SU-DHL-6 (cell line): ENCODE results near the gene ABCA5.

Experiments
- H2AFZ ChIP-seq: fragments of 200-600 bp; sonication (generic); 2 replicates; pipeline ENCODE4 v1.6.1; 2014; ENCODE audit warnings: low read depth, mild to moderate bottlenecking, moderate library complexity, mixed read lengths, antibody characterized with exemption, low read length; ENCODE audit not compliant: severe bottlenecking
- H3F3A ChIP-seq: fragments of 200-600 bp; shearing (Covaris generic); 2 replicates; pipeline ENCODE4 v1.6.0; 2016; ENCODE audit warnings: antibody characterized with exemption, mild to moderate bottlenecking; ENCODE audit not compliant: insufficient read depth
- H3K27ac ChIP-seq: fragments of 200-600 bp; sonication (generic); 2 replicates; pipeline ENCODE4 v1.5.1; 2016; ENCODE audit warnings: low read depth, mild to moderate bottlenecking, low read length, moderate library complexity, mixed read lengths
- H3K27me3 ChIP-seq: fragments of 200-600 bp; sonication (generic), shearing (Covaris generic); 2 replicates; pipeline ENCODE4 v1.6.0; 2014; ENCODE audit warnings: mild to moderate bottlenecking, low read length
- H3K36me3 ChIP-seq: fragments of 200-600 bp; sonication (generic); 2 replicates; pipeline ENCODE4 v1.6.1; 2014; ENCODE audit warnings: mild to moderate bottlenecking, low read length, mixed read lengths
- H3K4me2 ChIP-seq: fragments of 300-600, 200-600 bp; shearing (Covaris generic), sonication (generic); 2 replicates; pipeline ENCODE4 v1.6.0; 2014; ENCODE audit warnings: low read length, low read depth, mild to moderate bottlenecking; ENCODE audit not compliant: poor library complexity, severe bottlenecking
- H3K4me3 ChIP-seq: fragments of 200-600 bp; sonication (generic); 2 replicates; pipeline ENCODE4 v1.5.1; 2014; ENCODE audit warnings: antibody characterized with exemption, low read length, mild to moderate bottlenecking, mixed read lengths; ENCODE audit not compliant: insufficient read depth, poor library complexity, severe bottlenecking
- H3K79me2 ChIP-seq: fragments of 200-600 bp; sonication (generic); 2 replicates; pipeline ENCODE4 v1.6.1; 2014; ENCODE audit warnings: mild to moderate bottlenecking, low read length, moderate library complexity; ENCODE audit not compliant: insufficient read depth
- H3K9ac ChIP-seq: fragments of 200-600 bp; sonication (generic); 2 replicates; pipeline ENCODE4 v1.7.0; 2014; ENCODE audit warnings: mild to moderate bottlenecking, low read length
- H3K9me2 ChIP-seq: fragments of 200-600 bp; sonication (generic); replicated peaks from 2 replicates; pipeline ENCODE4 v1.6.1; 2014; ENCODE audit warnings: low read length; ENCODE audit not compliant: insufficient read depth
- H3K9me3 ChIP-seq: fragments of 200-600 bp; sonication (generic); 2 replicates; pipeline ENCODE4 v1.6.1; 2014; ENCODE audit warnings: low read length, mixed read lengths; ENCODE audit not compliant: insufficient read depth
- H4K20me1 ChIP-seq: fragments of 200-600 bp; sonication (generic); 2 replicates; pipeline ENCODE4 v1.6.1; 2014; ENCODE audit warnings: low read depth, mild to moderate bottlenecking, antibody characterized with exemption, low read length, moderate library complexity, mixed read lengths
- EZH2phosphoT487 ChIP-seq: fragments of 200-600 bp; sonication (generic), shearing (Covaris generic); conservative IDR thresholded peaks from 2 replicates; pipeline ENCODE4 v1.6.1; 2018; ENCODE audit warnings: mild to moderate bottlenecking, antibody characterized with exemption, low read length, moderate library complexity, mixed read lengths
- TF ChIP-seq, protein P1 (sequence below): fragments of 200-600 bp; sonication (generic); IDR thresholded peaks from one replicate; pipeline ENCODE4 v1.5.1; 2017; ENCODE audit warnings: antibody characterized with exemption, mild to moderate bottlenecking, low read length, moderate library complexity; ENCODE audit not compliant: insufficient read depth, poor library complexity, severe bottlenecking

Gene ABCA5

DNA sequence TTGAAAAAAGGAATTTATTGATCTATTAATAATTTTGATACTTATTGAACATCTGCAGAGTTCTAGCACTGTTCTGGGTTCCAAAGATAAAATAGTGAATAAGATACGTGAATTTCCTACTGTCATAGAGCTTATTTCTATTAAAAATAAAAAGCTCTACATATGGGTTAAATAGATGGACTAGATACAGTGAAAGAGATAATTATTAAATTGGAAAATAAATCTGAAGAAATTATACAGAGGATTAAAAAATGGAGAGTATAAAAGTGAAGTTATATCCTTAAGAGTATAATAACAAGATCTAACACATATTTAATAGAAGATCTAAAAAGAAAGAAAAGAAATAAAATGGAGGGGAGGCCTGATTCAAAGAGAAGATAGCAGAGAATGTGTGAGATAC is 10.1 kb upstream of the ABCA5 start:
- H3K27me3 ChIP-seq = no peaks in the 10 kb centered on the region; the same call in 1 of the 2 replicates
- no peaks in the 10 kb centered on the region for H3K36me3 ChIP-seq
- no peaks in the 10 kb centered on the region for H3K79me2 ChIP-seq
- no peak overlapping the region for H3K27ac ChIP-seq
- no peaks in the 10 kb centered on the region for H4K20me1 ChIP-seq
- no peak overlapping the region for H2AFZ ChIP-seq
- H3K9me3 ChIP-seq = no peaks in the 10 kb centered on the region
- H3K9me2 ChIP-seq = no peaks in the 10 kb centered on the region
- no peak overlapping the region for H3K4me3 ChIP-seq
- H3K4me2 ChIP-seq = no peak overlapping the region
- TF ChIP-seq, protein P1, sequence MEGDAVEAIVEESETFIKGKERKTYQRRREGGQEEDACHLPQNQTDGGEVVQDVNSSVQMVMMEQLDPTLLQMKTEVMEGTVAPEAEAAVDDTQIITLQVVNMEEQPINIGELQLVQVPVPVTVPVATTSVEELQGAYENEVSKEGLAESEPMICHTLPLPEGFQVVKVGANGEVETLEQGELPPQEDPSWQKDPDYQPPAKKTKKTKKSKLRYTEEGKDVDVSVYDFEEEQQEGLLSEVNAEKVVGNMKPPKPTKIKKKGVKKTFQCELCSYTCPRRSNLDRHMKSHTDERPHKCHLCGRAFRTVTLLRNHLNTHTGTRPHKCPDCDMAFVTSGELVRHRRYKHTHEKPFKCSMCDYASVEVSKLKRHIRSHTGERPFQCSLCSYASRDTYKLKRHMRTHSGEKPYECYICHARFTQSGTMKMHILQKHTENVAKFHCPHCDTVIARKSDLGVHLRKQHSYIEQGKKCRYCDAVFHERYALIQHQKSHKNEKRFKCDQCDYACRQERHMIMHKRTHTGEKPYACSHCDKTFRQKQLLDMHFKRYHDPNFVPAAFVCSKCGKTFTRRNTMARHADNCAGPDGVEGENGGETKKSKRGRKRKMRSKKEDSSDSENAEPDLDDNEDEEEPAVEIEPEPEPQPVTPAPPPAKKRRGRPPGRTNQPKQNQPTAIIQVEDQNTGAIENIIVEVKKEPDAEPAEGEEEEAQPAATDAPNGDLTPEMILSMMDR = no peak
- no peak for TF ChIP-seq EZH2phosphoT487
- no peak overlapping the region for H3K9ac ChIP-seq
- no peaks in the 10 kb centered on the region for H3F3A ChIP-seq

DNA sequence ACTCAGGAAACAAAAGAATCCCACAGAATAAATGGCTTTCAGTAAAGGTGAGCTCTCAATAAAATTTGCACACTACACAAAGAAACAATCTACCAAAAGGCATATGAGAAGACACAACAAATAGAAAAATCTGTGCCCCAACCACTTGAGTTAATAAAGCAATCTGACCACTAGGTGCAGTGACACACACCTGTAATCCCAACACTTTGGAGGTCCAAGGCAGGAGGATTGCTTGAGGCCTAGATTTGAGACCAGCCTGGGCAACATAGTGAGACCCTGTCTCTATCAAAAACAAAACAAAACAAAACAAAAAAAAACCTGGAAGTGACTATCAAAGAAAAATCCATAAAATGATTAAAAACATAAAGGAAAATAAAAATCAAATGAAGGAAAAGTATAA is 9.6 kb upstream of the ABCA5 start:
- H3K27me3 ChIP-seq = no peaks in the 10 kb centered on the region; the same call in 1 of the 2 replicates
- H3K9me3 ChIP-seq = no peaks in the 10 kb centered on the region
- TF ChIP-seq, protein P1 = no peak
- TF ChIP-seq EZH2phosphoT487 = no peak
- H3K4me3 ChIP-seq = no peak overlapping the region
- no peak overlapping the region for H2AFZ ChIP-seq
- no peaks in the 10 kb centered on the region for H4K20me1 ChIP-seq
- H3K79me2 ChIP-seq = no peaks in the 10 kb centered on the region
- no peak overlapping the region for H3K27ac ChIP-seq
- no peaks in the 10 kb centered on the region for H3F3A ChIP-seq
- no peak overlapping the region for H3K4me2 ChIP-seq
- H3K9me2 ChIP-seq = no peaks in the 10 kb centered on the region
- no peak overlapping the region for H3K9ac ChIP-seq
- no peaks in the 10 kb centered on the region for H3K36me3 ChIP-seq

DNA sequence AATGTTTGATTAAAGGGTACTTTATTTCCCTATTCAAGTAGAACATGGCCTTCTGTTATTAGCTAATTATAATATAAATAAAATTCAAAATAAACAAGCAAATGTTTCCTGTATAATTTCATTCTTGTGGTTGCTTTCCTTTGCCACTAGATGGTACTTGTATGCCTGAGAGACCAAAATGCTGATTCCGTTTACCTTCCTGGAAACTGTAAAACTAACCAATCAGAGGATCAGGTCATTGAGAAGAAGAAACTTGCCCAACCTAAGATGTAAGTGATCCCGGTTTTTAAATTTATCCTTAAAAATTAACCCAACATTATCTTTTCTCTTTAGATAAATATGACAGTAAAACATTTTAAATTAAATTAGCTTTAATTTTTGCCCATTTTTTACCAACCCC is 8.1 kb upstream of the ABCA5 start:
- no peak overlapping the region for H3K4me3 ChIP-seq

More for the DNA sequence above, 8.1 kb upstream of the ABCA5 start:
- Histone ChIP-seq H3K9me2 (no peaks in the 10 kb centered on the region), H3K27me3 (no peaks in the 10 kb centered on the region; the same call in 1 of the 2 replicates), H2AFZ (no peak overlapping the region), H4K20me1 (no peaks in the 10 kb centered on the region), H3F3A (no peaks in the 10 kb centered on the region), H3K27ac (no peak overlapping the region), H3K4me2 (peak overlapping the region; percentile 21), H3K36me3 (no peaks in the 10 kb centered on the region), H3K9ac (no peak overlapping the region), H3K9me3 (no peaks in the 10 kb centered on the region), H3K79me2 (no peaks in the 10 kb centered on the region)
- TF ChIP-seq EZH2phosphoT487 = no peak
- TF ChIP-seq, protein P1 = peak; percentile 25
